C4-2B (cell line): ENCODE data around the gene ZBTB8B.

Source experiments
- ZFX ChIP-seq: fragments of 450-650 bp; IDR thresholded peaks from 2 replicates; pipeline ENCODE4 v1.6.1; 2017
- TF ChIP-seq, protein P1 (sequence below): fragments of 450-650 bp; conservative IDR thresholded peaks from 2 replicates; pipeline ENCODE4 v1.5.1; 2017; ENCODE audit warnings: mild to moderate bottlenecking

DNA sequence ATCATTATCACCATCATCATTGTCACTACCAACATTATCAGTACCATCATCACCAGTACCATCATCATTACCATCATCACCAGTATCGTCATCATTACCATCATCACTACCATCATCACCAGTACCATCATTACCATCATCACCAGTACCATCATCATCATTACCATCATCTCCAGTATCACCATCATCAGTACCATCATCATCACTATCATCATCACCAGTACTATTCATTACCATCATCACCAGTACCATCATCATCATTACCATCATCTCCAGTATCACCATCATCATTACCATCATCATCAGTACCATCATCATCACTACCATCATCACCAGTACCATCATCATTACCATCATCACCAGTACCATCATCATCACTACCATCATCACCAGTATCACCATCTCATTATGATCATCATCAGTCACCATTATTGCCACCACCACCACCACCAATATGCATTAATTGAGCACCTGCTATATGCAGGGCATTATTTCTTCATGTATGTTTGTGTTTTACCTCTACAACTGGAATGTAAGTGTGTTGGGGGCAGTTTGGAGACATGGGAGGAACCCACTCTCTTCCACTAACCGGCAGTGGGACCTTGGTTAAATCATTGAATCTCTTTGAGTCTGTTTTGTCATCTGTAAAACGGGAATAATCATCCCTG is 7.0 kb downstream of the ZBTB8B start:
- TF ChIP-seq, protein P1, sequence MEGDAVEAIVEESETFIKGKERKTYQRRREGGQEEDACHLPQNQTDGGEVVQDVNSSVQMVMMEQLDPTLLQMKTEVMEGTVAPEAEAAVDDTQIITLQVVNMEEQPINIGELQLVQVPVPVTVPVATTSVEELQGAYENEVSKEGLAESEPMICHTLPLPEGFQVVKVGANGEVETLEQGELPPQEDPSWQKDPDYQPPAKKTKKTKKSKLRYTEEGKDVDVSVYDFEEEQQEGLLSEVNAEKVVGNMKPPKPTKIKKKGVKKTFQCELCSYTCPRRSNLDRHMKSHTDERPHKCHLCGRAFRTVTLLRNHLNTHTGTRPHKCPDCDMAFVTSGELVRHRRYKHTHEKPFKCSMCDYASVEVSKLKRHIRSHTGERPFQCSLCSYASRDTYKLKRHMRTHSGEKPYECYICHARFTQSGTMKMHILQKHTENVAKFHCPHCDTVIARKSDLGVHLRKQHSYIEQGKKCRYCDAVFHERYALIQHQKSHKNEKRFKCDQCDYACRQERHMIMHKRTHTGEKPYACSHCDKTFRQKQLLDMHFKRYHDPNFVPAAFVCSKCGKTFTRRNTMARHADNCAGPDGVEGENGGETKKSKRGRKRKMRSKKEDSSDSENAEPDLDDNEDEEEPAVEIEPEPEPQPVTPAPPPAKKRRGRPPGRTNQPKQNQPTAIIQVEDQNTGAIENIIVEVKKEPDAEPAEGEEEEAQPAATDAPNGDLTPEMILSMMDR = no peak
- no peak for TF ChIP-seq ZFX
